Measurements from ENCODE around the gene PGRMC2.
"Not testable (repeated sequence)": the region's sequence is repeated elsewhere in the genome, so short reads cannot be mapped to it uniquely, and the experiment has no call there.

The PGRMC2 gene

DNA sequence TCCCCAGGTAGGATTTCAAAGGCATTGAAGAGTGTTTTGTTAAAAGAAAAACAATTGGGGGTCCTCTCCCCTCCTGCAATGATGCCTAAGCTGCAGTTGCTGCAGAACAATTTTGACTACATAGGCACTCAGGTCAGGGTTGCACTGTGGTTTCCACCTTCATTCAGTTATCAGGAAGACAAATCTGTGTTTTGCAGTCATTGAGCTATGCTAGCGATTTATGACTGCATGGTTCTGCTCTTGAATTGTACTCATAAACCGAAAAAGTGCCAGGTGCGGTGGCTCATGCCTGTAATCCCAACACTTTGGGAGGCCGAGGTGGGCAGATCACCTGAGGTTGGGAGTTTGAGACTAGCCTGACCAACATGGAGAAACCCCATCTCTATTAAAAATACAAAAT is 29.4 kb downstream of the PGRMC2 start:
- H3K27me3 Mint-ChIP-seq (ENCODE audit: low read depth); H3K4me1 Mint-ChIP-seq; H3K36me3 Mint-ChIP-seq (ENCODE audit: low read depth); H3K27ac Mint-ChIP-seq; H3K9me3 Mint-ChIP-seq; H3K4me3 Mint-ChIP-seq: not testable (repeated sequence)

DNA sequence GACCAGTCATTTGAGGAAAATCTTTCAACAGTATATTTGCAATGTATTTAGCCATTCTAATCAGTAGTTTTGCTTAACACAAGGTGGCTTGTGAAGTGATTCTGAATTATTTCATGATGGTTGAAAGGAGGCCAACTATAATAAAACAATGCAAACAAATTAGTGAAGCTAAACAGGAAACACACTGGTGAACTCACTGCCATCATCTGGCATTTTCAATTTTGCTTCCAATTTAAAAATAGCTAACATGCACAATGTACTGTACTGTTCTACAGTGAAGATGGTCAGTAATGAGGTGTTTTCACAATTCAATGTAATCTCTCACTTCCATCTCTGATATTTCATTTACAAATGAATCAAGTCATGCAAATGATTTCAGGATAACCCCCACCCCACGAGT is 31.1 kb downstream of the PGRMC2 start:
- H3K4me1 Mint-ChIP-seq, result no peaks in the 10 kb centered on the region
- TF ChIP-seq, protein P1, sequence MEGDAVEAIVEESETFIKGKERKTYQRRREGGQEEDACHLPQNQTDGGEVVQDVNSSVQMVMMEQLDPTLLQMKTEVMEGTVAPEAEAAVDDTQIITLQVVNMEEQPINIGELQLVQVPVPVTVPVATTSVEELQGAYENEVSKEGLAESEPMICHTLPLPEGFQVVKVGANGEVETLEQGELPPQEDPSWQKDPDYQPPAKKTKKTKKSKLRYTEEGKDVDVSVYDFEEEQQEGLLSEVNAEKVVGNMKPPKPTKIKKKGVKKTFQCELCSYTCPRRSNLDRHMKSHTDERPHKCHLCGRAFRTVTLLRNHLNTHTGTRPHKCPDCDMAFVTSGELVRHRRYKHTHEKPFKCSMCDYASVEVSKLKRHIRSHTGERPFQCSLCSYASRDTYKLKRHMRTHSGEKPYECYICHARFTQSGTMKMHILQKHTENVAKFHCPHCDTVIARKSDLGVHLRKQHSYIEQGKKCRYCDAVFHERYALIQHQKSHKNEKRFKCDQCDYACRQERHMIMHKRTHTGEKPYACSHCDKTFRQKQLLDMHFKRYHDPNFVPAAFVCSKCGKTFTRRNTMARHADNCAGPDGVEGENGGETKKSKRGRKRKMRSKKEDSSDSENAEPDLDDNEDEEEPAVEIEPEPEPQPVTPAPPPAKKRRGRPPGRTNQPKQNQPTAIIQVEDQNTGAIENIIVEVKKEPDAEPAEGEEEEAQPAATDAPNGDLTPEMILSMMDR (IDR thresholded peaks at IDR 0.05; ENCODE audit: unreplicated experiment in 3 of 3), result no peak
- no peak overlapping the region for H3K27ac Mint-ChIP-seq
- no peaks in the 10 kb centered on the region for H3K36me3 Mint-ChIP-seq (ENCODE audit: low read depth)
- H3K9me3 Mint-ChIP-seq, result peaks cover 12% of the 10 kb centered on the region
- no peak overlapping the region for H3K4me3 Mint-ChIP-seq
- H3K27me3 Mint-ChIP-seq (ENCODE audit: low read depth), result no peaks in the 10 kb centered on the region

DNA sequence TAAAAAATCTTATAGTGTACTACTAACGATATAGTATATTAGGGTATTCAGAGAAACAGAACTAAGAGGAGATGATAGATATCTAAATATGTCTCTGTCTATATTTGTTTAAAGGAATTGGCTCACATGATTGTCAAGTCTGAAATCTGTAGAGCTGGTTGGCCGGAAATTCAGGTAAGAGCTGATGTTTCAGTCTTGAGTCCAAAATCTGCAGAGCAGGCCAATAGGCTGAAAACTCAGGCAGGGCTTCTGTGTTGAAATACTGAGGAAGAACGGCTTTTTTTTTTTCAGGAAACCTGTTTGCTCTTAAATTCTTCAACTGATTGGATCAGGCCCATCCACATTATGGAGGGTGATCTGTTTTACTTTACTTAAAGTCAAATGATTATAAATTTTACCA is 31.7 kb downstream of the PGRMC2 start:
- H3K27ac Mint-ChIP-seq, result no peak overlapping the region
- H3K27me3 Mint-ChIP-seq (ENCODE audit: low read depth), result no peaks in the 10 kb centered on the region
- no peak overlapping the region for H3K4me3 Mint-ChIP-seq
- H3K9me3 Mint-ChIP-seq, result peaks cover 11% of the 10 kb centered on the region
- TF ChIP-seq, protein P1 (IDR thresholded peaks at IDR 0.05; ENCODE audit: unreplicated experiment in 3 of 3), result no peak
- H3K36me3 Mint-ChIP-seq (ENCODE audit: low read depth), result no peaks in the 10 kb centered on the region
- H3K4me1 Mint-ChIP-seq, result no peaks in the 10 kb centered on the region

DNA sequence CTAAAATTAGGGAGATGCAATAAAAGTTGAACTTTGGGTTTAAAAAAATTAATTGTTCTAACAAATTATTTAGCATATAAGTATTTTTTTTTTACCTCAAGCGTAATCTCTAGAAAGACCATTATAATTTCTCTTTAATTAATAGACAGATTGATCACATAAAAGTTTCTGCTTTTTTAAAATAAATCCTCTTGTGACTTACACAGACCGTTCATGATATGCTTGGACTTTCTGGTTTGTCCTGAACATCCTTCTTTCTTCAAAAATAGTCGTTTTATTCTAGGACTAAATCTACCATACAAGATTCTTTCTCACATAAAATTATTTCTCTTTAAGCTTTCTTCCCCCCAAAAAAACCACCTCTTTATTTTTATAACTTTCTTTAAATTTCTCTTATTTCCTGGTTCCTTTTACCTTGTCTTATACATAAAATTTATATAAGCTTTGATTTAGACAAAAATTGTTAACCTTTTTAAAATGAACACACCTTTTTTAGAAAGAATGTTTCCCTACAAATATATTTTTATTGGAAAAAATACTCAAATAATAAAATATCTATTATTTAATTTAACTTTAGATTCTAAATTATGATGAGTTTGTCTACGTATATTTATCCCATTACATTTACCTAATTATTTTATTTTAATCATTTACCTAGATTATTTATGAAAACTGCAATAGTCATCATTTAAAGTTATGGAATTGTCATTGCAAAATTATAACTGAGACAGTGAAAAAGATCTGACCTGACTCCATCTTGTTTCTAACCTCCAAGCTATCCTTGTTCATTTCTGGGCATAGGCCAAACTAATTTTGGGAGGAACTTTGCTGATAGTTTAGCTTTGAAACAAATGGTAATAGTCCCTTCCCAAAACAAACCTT is 37.6 kb downstream of the PGRMC2 start:
- Mint-ChIP-seq H3K4me3 (no peak overlapping the region), H3K36me3 (ENCODE audit: low read depth) (no peaks in the 10 kb centered on the region), H3K27me3 (ENCODE audit: low read depth) (no peaks in the 10 kb centered on the region), H3K27ac (no peak overlapping the region), H3K4me1 (no peaks in the 10 kb centered on the region), H3K9me3 (peaks cover 35% of the 10 kb centered on the region)
- TF ChIP-seq, protein P1 (IDR thresholded peaks at IDR 0.05; ENCODE audit: unreplicated experiment in 3 of 3), result no peak

DNA sequence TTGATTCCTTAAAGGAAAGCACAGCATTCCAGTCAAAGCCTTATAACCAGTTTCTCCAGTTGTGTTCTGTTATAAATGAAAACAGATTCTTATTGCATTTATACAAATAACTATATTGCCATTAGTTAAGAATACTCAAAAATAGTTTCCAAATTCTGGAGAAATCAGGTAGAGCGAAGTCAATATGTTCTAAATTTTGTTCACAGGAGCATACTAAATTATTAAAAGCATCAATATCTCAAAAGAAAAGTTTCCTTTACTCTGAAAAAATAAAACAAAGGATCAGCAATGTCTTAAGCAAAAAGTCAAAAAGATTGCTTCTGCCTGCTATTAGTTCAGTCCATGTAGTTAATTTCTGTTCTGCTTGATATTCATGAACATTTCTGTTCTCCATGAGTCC is 39.7 kb downstream of the PGRMC2 start:
- Mint-ChIP-seq H3K27me3 (ENCODE audit: low read depth) (no peaks in the 10 kb centered on the region), H3K36me3 (ENCODE audit: low read depth) (no peaks in the 10 kb centered on the region), H3K27ac (no peak overlapping the region), H3K4me3 (no peak overlapping the region), H3K4me1 (no peaks in the 10 kb centered on the region), H3K9me3 (peaks cover 48% of the 10 kb centered on the region)
- TF ChIP-seq, protein P1 (IDR thresholded peaks at IDR 0.05; ENCODE audit: unreplicated experiment in 3 of 3), result no peak

DNA sequence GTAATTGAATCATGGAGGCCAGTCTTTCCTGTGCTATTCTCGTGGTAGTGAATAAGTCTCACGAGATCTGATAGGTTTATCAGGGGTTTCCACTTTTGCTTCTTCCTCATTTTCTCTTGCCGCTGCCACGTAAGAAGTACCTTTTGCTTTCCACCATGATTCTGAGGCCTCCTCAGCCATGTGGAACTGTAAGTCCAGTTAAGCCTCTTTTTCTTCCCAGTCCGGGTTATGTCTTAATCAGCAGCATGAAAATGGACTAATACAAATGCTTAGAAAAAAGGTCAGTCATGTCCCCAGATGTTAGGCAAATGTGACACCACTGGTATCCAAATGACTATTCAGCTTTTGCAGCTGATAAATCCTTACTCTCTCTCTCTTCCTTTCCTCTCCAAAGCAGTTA is 42.2 kb downstream of the PGRMC2 start:
- not testable (repeated sequence) for H3K27me3 Mint-ChIP-seq (ENCODE audit: low read depth); H3K36me3 Mint-ChIP-seq (ENCODE audit: low read depth)

DNA sequence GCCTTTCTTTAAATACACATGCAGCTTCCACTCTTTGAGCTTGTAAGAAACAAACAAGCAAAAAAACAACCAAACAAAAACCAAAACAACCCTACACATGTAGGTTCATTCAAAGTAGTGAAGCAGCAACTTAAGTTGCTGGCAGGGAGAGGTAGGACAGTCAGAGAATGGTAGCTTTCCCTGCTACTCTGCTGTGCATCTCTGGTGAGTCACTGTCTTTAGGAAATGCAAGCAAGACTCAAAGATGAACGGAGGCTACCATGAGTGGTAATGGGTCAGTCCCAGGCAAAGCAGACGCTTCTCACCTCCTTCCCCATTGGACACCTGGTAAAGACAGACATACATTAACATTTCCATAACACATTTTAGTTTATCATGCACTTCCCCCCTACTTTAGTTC is 43.2 kb downstream of the PGRMC2 start:
- TF ChIP-seq, protein P1 (IDR thresholded peaks at IDR 0.05; ENCODE audit: unreplicated experiment in 3 of 3), result no peak
- Mint-ChIP-seq H3K4me3 (no peak overlapping the region), H3K27me3 (ENCODE audit: low read depth) (no peaks in the 10 kb centered on the region), H3K9me3 (peaks cover 40% of the 10 kb centered on the region), H3K27ac (no peak overlapping the region), H3K4me1 (no peaks in the 10 kb centered on the region), H3K36me3 (ENCODE audit: low read depth) (no peaks in the 10 kb centered on the region)

More for the DNA sequence above, 42.2 kb downstream of the PGRMC2 start:
- peaks cover 43% of the 10 kb centered on the region for H3K9me3 Mint-ChIP-seq
- H3K4me3 Mint-ChIP-seq, H3K4me1 Mint-ChIP-seq, H3K27ac Mint-ChIP-seq: not testable (repeated sequence)

Measured in nephron (organoid).